Liver (tissue), 9 donors: Measurements from ENCODE around the gene TAF3. TPM values are rescaled to one million over a fixed set of nuclear protein-coding genes. Genes with fewer than 3 reads are reported as not detected.

Experiments
- DNase-seq: peaks from one replicate; pipeline ENCODE4 v3.0.0-alpha.2; 2017; ENCODE audit warnings: low spot score
- H3K27ac ChIP-seq, 2 donors: one replicate each; pipeline ENCODE4 v1.7.0; 2013; ENCODE audit warnings: inconsistent platforms in 2 of 2, low read length in 2 of 2, control low read depth in 1 of 2, low read depth in 1 of 2, mild to moderate bottlenecking in 1 of 2
- H3K27me3 ChIP-seq, 4 donors: one replicate each; pipeline versions ENCODE4 v1.6.1 to v1.7.0; 2013; ENCODE audit warnings: low read length in 3 of 4, inconsistent platforms in 1 of 4, mild to moderate bottlenecking in 1 of 4, moderate library complexity in 1 of 4; ENCODE audit not compliant: control insufficient read depth in 4 of 4, insufficient read depth in 4 of 4
- H3K36me3 ChIP-seq, 4 donors: one replicate each; pipeline versions ENCODE4 v1.6.1 to v1.7.0; 2013; ENCODE audit warnings: low read length in 3 of 4, mild to moderate bottlenecking in 3 of 4, low read depth in 1 of 4, moderate library complexity in 1 of 4; ENCODE audit not compliant: control insufficient read depth in 4 of 4, insufficient read depth in 3 of 4
- H3K4me1 ChIP-seq, 4 donors: one replicate each; pipeline versions ENCODE4 v1.6.1 to v1.7.0; 2013; ENCODE audit warnings: low read length in 3 of 4, mild to moderate bottlenecking in 3 of 4, moderate library complexity in 1 of 4; ENCODE audit not compliant: control insufficient read depth in 4 of 4, insufficient read depth in 4 of 4
- H3K4me3 ChIP-seq, 3 donors: one replicate each; pipeline versions ENCODE4 v1.6.1 to v1.7.0; 2013; ENCODE audit warnings: low read length in 3 of 3, control low read depth in 1 of 3, low read depth in 1 of 3, mild to moderate bottlenecking in 1 of 3
- H3K9ac ChIP-seq, 2 donors: one replicate each; pipeline ENCODE4 v1.7.0; 2013; ENCODE audit warnings: low read length in 2 of 2, mild to moderate bottlenecking in 2 of 2, moderate library complexity in 2 of 2, control low read depth in 1 of 2, low read depth in 1 of 2
- H3K9me3 ChIP-seq, 4 donors: one replicate each; pipeline versions ENCODE4 v1.6.1 to v1.7.0; 2013; ENCODE audit warnings: low read length in 3 of 4; ENCODE audit not compliant: control insufficient read depth in 4 of 4
- CTCF ChIP-seq: fragments of 150-350 bp; IDR thresholded peaks from 2 replicates; pipeline ENCODE4 v1.5.1; 2017; ENCODE audit warnings: improper control_type of control experiment, low read depth, low read length; ENCODE audit not compliant: missing input control
- FOXA1 ChIP-seq: IDR thresholded peaks from 2 replicates; pipeline ENCODE4 v1.6.1; 2016; ENCODE audit warnings: antibody characterized with exemption
- JUND ChIP-seq, 2 donors: IDR thresholded peaks; 2 replicates each; pipeline ENCODE4 v1.6.1; 2016; ENCODE audit warnings: antibody characterized with exemption in 2 of 2
- NR2F2 ChIP-seq: IDR thresholded peaks from 2 replicates; pipeline ENCODE4 v1.6.1; 2016; ENCODE audit warnings: antibody characterized with exemption
- RAD21 ChIP-seq, 2 donors: IDR thresholded peaks; 2 replicates each; pipeline ENCODE4 v1.6.1; 2016; ENCODE audit warnings: antibody characterized with exemption in 2 of 2, mild to moderate bottlenecking in 2 of 2
- RXRA ChIP-seq, 2 donors: IDR thresholded peaks; 2 replicates each; pipeline ENCODE4 v1.6.1; 2017 to 2018; ENCODE audit warnings: antibody characterized with exemption in 2 of 2, mild to moderate bottlenecking in 1 of 2
- SP1 ChIP-seq: IDR thresholded peaks from 2 replicates; pipeline ENCODE4 v1.6.1; 2018; ENCODE audit warnings: antibody characterized with exemption, mild to moderate bottlenecking
- TAF1 ChIP-seq: conservative IDR thresholded peaks from 2 replicates; pipeline ENCODE4 v1.6.1; 2016; ENCODE audit warnings: antibody characterized with exemption, mild to moderate bottlenecking
- WGBS: extraction: QIAGEN DNeasy Blood & Tissue Kit; methylation state at CpG from one replicate; pipeline ENCODE4 v1.1.7; 2013; 5-methylcytosine and 5-hydroxymethylcytosine counted together
- polyA plus RNA-seq, 2 donors: library from polyadenylated mRNA; stranded (reverse) in 1 of 2; unstranded in 1 of 2; fragments of 200-250 nt in 1 of 2; fragments of >200 nt in 1 of 2; fragmentation: Nextera tagmentation in 1 of 2; extraction: Ambion mirVana in 1 of 2; gene quantifications; one replicate each; pipeline versions ENCODE4 v1.2.1 to v1.2.3, GENCODE V29; 2013 to 2015
- total RNA-seq, 2 donors: library from RNA; depleted of rRNA; stranded (reverse); fragments of >200 nt; gene quantifications; one replicate each; pipeline ENCODE4 v1.2.3, GENCODE V29; 2014
- TF ChIP-seq, protein P1 (sequence below): IDR thresholded peaks from 2 replicates; pipeline ENCODE4 v1.6.1; 2016; ENCODE audit warnings: antibody characterized with exemption
- TF ChIP-seq, protein P2 (sequence below): IDR thresholded peaks from 2 replicates; pipeline ENCODE4 v1.6.1; 2016; ENCODE audit warnings: antibody characterized with exemption
- donor health status: healthy.
- donor health status: healthy.
- donor health status: healthy.
- donor health status: healthy.
- donor health status: healthy.

The TAF3 gene
- total and polyA plus RNA-seq, 4 donors: 1.5 to 3.6 (median 1.9) TPM

DNA sequence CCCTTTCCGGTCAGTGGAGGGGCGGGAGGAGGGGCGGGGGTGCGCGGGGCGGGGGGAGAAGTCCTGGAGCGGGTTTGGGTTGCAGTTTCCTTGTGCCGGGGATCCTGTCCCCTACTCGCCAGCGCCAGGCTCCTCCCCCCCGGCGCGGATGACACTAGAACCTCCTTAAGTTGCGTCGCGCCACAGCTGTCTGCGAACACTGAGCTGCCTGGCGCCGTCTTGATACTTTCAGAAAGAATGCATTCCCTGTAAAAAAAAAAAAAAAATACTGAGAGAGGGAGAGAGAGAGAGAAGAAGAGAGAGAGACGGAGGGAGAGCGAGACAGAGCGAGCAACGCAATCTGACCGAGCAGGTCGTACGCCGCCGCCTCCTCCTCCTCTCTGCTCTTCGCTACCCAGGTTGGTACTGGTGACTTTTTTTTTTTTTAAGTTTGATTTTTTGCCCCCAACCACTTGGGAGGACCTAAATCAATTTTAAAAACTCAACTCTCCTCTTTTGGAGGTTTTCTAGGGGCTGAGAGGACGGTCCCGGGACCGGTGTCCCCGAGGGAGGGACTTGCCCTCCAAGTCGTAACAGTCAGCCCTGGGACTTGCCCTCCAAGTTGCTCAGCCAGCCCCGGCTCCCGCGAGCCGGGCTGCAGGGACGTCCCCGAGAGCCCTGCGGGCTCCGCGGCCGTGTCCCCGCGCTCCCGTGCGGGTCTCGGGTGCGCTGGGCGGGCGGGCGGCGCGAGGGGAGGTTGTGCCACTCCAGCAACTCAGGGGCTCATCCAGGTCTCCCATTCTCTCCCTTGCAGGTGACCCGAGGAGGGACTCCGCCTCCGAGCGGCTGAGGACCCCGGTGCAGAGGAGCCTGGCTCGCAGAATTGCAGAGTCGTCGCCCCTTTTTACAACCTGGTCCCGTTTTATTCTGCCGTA lies 236.4 kb downstream of the TAF3 start, which contains the start of gene GATA3:
TSS of gene GATA3 (plus strand) at position 195 of the 914 bp plus-strand sequence. CDS start 968 bp downstream, outside the sequence.
- H3K4me1 ChIP-seq: peaks cover 18 to 53% (median 28%) of the 10 kb centered on the region in 4 donors

GRCh38 chr10:8055420-8056349 lies 237.4 kb downstream of the TAF3 start:
- TF ChIP-seq, protein P1, sequence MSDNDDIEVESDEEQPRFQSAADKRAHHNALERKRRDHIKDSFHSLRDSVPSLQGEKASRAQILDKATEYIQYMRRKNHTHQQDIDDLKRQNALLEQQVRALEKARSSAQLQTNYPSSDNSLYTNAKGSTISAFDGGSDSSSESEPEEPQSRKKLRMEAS: no peak
- TF ChIP-seq TAF1 (no peak), JUND (IDR thresholded peaks at IDR 0.05) (no peak), SP1 (no peak), CTCF (no peak), RAD21 (IDR thresholded peaks at IDR 0.05) (no peak)
- no peak for DNase-seq
- Histone ChIP-seq H3K27me3 (peaks cover 3 to 7% (median 5%) of the 10 kb centered on the region in 4 donors), H3K9me3 (no peaks in the 10 kb centered on the region), H3K4me3 (peak overlapping the region in 1 of 3 donors; percentile 58), H3K36me3 (no peaks in the 10 kb centered on the region), H3K9ac (no peak overlapping the region), H3K27ac (peak overlapping the region; percentile 15 to 64), H3K4me1 (peaks cover 13 to 44% (median 22%) of the 10 kb centered on the region in 4 donors)
- 11% methylated on average over 85 of the region's 85 CpGs for WGBS

More for the DNA sequence above, 236.4 kb downstream of the TAF3 start, which contains the start of gene GATA3:
- H3K27ac ChIP-seq: peak within 1 kb of the TSS; percentile 15 to 64
- peak within 1 kb of the TSS; percentile 32 to 52 for H3K9ac ChIP-seq
- H3K9me3 ChIP-seq: no peaks in the 10 kb centered on the region
- WGBS: 4% methylated on average over 65 of the region's 65 CpGs
- no peaks in the 10 kb centered on the region for H3K36me3 ChIP-seq
- H3K4me3 ChIP-seq: peak within 1 kb of the TSS; percentile 53 to 59 (median 58)
- DNase-seq: no peak
- TF ChIP-seq FOXA1 (no peak), RXRA (IDR thresholded peaks at IDR 0.05) (no peak), NR2F2 (no peak), SP1 (no peak), RAD21 (IDR thresholded peaks at IDR 0.05) (no peak)
- TF ChIP-seq, protein P2, sequence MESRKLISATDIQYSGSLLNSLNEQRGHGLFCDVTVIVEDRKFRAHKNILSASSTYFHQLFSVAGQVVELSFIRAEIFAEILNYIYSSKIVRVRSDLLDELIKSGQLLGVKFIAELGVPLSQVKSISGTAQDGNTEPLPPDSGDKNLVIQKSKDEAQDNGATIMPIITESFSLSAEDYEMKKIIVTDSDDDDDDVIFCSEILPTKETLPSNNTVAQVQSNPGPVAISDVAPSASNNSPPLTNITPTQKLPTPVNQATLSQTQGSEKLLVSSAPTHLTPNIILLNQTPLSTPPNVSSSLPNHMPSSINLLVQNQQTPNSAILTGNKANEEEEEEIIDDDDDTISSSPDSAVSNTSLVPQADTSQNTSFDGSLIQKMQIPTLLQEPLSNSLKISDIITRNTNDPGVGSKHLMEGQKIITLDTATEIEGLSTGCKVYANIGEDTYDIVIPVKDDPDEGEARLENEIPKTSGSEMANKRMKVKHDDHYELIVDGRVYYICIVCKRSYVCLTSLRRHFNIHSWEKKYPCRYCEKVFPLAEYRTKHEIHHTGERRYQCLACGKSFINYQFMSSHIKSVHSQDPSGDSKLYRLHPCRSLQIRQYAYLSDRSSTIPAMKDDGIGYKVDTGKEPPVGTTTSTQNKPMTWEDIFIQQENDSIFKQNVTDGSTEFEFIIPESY: no peak
- peaks cover 3 to 7% (median 5%) of the 10 kb centered on the region in 4 donors for H3K27me3 ChIP-seq
